Cardiac fibroblast (primary cell): ENCODE measurements around the gene TRAM2.

ENCODE experiments used
- DNase-seq, 2 donors: peaks; one replicate each; pipeline versions ENCODE4 v3.0.0 to v3.0.0-alpha.2; 2010; ENCODE audit warnings: low read depth in 2 of 2
- H3K4me3 ChIP-seq, 2 donors: replicated peaks in 1 of 2; 1 replicate in 1 of 2; 2 replicates in 1 of 2; pipeline ENCODE4 v1.5.1; 2011; ENCODE audit warnings: low read depth in 2 of 2, low read length in 2 of 2, mild to moderate bottlenecking in 2 of 2, moderate library complexity in 1 of 2
- TF ChIP-seq, protein P1 (sequence below): IDR thresholded peaks from one replicate; pipeline ENCODE4 v1.5.1; 2011; ENCODE audit warnings: low read depth, mild to moderate bottlenecking, low read length, inconsistent platforms

The TRAM2 gene

DNA sequence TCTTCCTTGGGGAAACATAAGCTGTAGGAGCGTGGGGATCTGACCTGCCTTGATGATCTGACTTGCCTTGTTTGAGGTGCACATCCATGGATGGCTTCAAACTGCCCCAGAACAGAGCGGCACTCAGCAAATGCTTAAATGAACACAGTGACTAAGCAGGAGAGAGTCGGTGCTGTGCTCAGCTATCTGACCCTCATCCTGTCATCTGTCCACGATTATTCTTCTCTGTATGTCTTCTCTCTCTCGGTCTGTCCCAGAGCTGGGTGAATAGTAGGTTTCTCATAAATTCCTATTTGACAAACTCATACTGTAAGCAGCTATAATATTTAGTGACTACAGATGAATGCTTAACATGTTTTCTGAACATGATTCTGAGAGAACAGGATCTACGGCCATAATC lies 37.3 kb downstream of the TRAM2 start:
- TF ChIP-seq, protein P1, sequence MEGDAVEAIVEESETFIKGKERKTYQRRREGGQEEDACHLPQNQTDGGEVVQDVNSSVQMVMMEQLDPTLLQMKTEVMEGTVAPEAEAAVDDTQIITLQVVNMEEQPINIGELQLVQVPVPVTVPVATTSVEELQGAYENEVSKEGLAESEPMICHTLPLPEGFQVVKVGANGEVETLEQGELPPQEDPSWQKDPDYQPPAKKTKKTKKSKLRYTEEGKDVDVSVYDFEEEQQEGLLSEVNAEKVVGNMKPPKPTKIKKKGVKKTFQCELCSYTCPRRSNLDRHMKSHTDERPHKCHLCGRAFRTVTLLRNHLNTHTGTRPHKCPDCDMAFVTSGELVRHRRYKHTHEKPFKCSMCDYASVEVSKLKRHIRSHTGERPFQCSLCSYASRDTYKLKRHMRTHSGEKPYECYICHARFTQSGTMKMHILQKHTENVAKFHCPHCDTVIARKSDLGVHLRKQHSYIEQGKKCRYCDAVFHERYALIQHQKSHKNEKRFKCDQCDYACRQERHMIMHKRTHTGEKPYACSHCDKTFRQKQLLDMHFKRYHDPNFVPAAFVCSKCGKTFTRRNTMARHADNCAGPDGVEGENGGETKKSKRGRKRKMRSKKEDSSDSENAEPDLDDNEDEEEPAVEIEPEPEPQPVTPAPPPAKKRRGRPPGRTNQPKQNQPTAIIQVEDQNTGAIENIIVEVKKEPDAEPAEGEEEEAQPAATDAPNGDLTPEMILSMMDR = no peak
- H3K4me3 ChIP-seq = no peak overlapping the region
- peak in 1 of 2 donors; percentile 85 for DNase-seq

DNA sequence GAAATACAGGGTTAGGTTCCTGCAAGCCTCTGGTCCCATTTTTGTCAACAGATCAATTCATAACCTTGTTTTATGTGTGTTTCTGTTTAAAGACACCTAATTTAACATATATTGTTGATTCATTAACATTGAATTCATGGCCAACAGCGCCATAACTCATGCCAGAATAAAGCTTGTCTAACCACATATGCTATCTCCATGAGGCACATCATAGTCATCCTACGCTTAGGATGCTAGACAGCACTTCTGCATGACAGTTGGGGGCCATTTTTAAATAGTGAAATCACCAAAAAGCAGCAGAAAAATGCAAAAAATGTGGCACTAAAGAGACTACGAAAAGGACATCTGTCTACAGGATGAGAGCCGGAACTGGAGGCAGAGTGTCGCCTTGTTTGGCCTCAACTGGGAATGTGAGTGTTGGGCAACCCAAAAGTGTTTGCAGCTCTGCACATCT lies 37.9 kb downstream of the TRAM2 start:
- TF ChIP-seq, protein P1 = no peak
- DNase-seq = peak in 1 of 2 donors; percentile 76
- H3K4me3 ChIP-seq = no peak overlapping the region

DNA sequence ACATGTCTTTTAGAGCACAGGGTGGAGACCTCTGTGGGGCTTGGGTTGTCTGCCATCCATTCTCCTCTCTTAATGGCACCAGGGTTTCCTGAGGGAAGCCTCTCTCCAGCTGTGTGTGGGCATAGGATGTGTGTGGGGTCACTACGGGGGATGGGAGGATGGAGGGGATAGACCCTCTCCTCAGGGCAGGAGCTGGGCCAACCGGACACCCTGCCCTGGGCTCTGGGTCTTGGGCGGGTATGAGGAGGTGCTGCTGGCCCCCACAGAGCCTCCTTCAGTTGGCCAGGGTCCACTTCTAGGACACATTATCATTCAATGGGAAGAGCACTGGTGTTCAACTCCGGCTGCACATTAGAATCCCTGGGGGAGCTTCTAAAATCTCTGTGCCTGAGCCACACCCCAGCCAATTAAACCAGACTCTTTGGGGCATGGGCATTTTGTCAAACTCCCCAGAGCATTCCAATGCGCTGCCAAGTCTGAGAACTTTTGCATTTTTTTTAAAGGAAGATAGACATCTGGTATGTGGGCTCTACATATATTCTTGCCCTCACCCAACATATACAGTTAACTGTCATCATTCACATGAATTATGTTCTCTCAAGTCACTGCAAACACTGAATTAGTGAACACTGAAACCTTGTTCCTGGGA lies 38.5 kb downstream of the TRAM2 start:
- peak in 1 of 2 donors; percentile 44 for DNase-seq
- TF ChIP-seq, protein P1 = no peak
- H3K4me3 ChIP-seq = no peak overlapping the region

DNA sequence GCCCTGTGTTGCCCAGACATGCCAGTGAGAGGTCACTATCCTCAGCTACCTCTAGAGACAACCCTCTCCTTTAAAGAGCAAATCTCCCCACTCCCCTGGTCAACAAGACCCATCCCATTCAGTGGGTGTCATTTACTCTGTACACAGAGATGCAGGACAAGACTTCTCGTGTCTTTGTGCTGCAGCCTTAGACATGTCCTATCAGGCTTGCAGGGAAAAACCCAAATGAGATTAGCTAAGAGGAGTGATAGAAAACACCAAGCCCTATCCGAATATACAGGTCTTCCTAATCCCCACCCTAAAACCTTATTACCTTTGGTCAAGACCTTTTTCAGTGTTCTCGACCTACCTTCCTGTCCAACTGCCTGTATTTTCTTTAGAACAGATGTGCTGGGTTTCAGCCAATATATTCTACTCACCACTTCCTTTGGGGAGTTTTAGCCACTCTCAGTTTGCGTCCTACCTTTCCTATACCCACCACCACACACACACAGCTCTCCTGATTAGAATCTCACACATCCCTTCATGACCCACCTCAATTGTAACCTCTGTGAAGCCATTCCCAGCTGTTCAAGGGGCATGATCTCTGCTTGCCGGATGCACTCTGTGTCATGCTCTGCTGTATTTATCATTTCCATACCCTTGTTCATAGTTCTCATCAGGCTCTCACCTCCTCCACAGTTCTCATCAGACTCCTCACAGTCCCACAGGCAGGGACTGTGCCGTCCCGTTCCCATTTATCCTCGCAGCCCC lies 39.7 kb downstream of the TRAM2 start:
- peak in 1 of 2 donors; percentile 75 for DNase-seq
- H3K4me3 ChIP-seq = no peak overlapping the region
- TF ChIP-seq, protein P1 = no peak

DNA sequence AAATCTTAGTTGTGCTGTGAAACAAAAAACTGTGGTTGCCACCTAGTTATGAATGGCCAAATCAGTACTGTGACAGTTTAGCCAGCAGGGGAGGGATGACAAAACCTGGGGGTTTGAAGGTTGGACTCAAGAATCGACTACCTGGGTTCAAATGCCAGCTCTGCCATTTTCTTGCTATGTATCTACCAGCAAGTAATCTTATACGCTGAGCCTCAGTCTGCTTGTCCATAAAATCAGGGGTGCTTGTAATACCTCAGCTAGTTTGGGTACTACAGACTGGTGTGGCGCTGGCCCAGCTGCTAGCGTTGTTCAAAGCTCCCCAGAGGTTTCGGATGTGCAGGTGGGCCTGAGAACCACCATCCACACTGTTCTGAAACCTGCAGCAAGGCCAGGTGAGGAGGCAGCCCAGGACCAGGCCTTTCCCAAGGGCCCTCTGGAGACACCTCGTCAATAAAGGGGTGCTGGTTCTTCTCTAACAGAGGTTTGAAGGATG lies 40.4 kb downstream of the TRAM2 start:
- no peak for DNase-seq
- TF ChIP-seq, protein P1 = no peak
- no peak overlapping the region for H3K4me3 ChIP-seq

DNA sequence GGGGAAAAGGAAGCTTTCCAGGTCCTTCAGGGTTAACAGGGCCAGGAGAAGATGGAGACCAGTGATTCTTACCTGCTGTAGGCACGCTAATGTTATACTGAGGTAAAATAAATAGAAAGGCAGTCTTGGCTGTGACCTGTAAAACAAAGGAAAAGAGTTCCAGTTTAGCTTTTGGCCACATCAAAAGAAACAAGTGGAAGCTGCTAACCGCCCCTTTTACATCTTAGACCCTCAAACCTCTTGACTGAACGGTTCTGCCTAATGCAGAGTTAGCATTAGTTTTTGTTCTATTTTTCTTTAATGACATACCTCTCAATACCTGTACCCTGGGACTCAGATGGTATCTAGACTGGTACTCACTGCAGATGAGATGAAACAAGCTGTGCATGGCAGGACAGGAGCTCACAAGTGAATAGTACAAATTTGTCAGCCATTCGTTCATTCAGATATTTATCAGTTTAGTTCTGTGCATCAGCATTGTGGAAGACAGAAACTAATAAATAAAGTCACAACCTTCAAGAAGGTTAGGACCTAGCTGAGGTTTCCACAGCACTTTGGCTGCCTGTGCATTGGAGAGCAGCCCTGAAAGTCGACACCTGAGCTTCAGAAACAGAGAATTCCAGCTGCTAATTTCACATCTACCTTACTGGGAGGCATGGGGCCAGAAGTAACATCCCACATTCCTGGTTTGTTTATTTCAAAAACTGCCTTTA lies 41.0 kb downstream of the TRAM2 start:
- TF ChIP-seq, protein P1 = no peak
- DNase-seq = no peak
- no peak overlapping the region for H3K4me3 ChIP-seq
